22Rv1 (cell line): ENCODE data around the gene SAMD7.

Experiments used
- ZFX ChIP-seq: fragments of 450-650 bp; IDR thresholded peaks from 2 replicates; pipeline ENCODE4 v1.6.1; 2017; ENCODE audit warnings: antibody characterized with exemption, borderline replicate concordance
- TF ChIP-seq, protein P1 (sequence below): fragments of 450-650 bp; IDR thresholded peaks from 2 replicates; pipeline ENCODE4 v1.5.1; 2017; ENCODE audit warnings: mild to moderate bottlenecking

DNA sequence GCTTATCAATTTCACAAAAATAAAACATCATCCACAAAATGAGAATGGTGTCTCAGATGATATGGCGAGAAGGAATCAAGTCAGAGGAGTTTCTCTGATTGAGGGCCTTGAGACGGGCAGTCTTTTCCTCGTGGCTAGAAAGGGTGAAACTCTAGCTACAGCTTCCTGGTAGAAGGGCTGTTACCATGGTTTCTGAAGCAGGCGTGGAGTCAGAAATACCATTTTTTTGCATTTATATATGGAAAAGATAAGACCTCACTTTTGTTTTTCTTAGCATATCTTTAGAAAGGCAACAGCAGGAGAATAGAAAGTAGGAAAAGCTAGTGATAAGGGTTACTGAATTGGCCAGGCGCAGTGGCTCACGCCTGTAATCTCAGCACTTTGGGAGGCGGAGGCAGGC, 17.3 kb upstream of the SAMD7 start:
- TF ChIP-seq, protein P1, sequence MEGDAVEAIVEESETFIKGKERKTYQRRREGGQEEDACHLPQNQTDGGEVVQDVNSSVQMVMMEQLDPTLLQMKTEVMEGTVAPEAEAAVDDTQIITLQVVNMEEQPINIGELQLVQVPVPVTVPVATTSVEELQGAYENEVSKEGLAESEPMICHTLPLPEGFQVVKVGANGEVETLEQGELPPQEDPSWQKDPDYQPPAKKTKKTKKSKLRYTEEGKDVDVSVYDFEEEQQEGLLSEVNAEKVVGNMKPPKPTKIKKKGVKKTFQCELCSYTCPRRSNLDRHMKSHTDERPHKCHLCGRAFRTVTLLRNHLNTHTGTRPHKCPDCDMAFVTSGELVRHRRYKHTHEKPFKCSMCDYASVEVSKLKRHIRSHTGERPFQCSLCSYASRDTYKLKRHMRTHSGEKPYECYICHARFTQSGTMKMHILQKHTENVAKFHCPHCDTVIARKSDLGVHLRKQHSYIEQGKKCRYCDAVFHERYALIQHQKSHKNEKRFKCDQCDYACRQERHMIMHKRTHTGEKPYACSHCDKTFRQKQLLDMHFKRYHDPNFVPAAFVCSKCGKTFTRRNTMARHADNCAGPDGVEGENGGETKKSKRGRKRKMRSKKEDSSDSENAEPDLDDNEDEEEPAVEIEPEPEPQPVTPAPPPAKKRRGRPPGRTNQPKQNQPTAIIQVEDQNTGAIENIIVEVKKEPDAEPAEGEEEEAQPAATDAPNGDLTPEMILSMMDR = no peak
- no peak for TF ChIP-seq ZFX
